ENCODE measurements around the gene ASCC1. TPM values are rescaled to one million over a fixed set of nuclear protein-coding genes. Genes with fewer than 3 reads are reported as not detected.
A peak's percentile ranks its signal among the peaks of the same experiment; 100 is the strongest.
"Not testable (repeated sequence)": the region's sequence is repeated elsewhere in the genome, so short reads cannot be mapped to it uniquely, and the experiment has no call there.

Gene ASCC1
- total and polyA plus RNA-seq, 7 donors, result 15.3 to 53.7 (median 21.5) TPM

DNA sequence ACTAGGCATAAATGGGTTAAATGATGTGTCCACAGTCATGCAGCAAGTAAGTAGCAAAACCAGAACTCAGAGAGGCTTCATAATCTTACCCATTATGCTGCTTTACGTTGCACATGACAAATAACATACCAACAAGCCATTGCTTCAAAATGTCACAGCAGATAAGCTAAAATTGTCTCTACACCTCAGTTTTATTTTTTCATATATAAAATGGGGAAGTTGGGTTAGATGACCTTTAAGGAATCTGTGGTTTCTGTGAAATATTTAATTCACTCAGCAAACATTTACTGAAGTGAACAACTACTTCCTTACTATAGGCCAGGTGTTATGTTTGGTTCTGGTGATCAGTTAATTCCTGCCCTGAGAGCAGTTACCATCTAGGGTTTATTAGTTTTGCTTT is 2.2 kb upstream of the ASCC1 start:
- H3K27ac ChIP-seq, result peak overlapping the region; percentile 86 to 99 (median 92)
- intact Hi-C loops (cut with DNase I), result loop anchor here (5.0 to 10.0 kb wide), 5 partner anchors 39 to 264 kb away; no protein-coding TSS in a partner anchor
- DNase-seq, result no peak
- TF ChIP-seq CTCF (IDR thresholded peaks at IDR 0.05) (no peak), POLR2AphosphoS5 (IDR thresholded peaks at IDR 0.05) (no peak), POLR2A (IDR thresholded peaks at IDR 0.05) (no peak), EP300 (IDR thresholded peaks at IDR 0.05) (no peak)
- 18% methylated on average over 1 of the region's 1 CpG for WGBS, 2 donors
- no peaks in the 10 kb centered on the region for H3K9me3 ChIP-seq
- no peak overlapping the region for H3K4me3 ChIP-seq
- peaks cover 0 to 13% (median 2%) of the 10 kb centered on the region in 4 donors for H3K36me3 ChIP-seq
- peaks cover 0 to 63% (median 48%) of the 10 kb centered on the region in 4 donors for H3K4me1 ChIP-seq
- H3K27me3 ChIP-seq, result no peaks in the 10 kb centered on the region

DNA sequence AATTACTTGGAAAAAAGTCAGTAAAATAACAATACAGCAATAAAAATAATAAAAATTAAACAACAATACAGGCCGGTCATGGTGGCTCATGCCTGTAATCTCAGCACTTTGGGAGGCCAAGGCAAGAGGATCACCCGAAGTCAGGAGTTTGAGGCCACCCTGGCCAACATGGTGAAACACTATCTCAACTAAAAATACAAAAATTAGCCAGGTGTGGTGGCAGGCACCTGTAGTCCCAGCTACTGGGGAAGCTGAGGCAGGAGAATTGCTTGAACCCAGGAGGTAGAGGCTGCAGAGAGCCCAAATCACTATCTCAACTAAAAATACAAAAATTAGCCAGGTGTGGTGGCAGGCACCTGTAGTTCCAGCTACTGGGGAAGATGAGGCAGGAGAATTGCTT is 4.2 kb downstream of the ASCC1 start:
- H3K4me3 ChIP-seq, H3K27ac ChIP-seq, H3K9me3 ChIP-seq, H3K27me3 ChIP-seq: not testable (repeated sequence)
- 93 to 97% methylated on average over 2 of the region's 2 CpGs for WGBS, 2 donors
- H3K4me1 ChIP-seq, result peaks cover 0 to 14% (median 10%) of the 10 kb centered on the region in 4 donors
- intact Hi-C loops (cut with DNase I), result loop anchor here (10.0 kb wide), 1 partner anchor 257 kb away; no protein-coding TSS in a partner anchor
- peaks cover 0 to 56% (median 28%) of the 10 kb centered on the region in 4 donors for H3K36me3 ChIP-seq
- DNase-seq, result peak; percentile 4

- H3K27ac ChIP-seq, DNase-seq, H3K27me3 ChIP-seq, H3K4me3 ChIP-seq, H3K9me3 ChIP-seq: not testable (repeated sequence)
- peaks cover 0 to 61% (median 28%) of the 10 kb centered on the region in 4 donors for H3K36me3 ChIP-seq
- WGBS, 2 donors, result 91 to 94% methylated on average over 11 of the region's 11 CpGs
- peaks cover 0 to 11% (median 9%) of the 10 kb centered on the region in 4 donors for H3K4me1 ChIP-seq
- intact Hi-C loops (cut with DNase I), result loop anchor here (10.0 kb wide), 1 partner anchor 257 kb away; no protein-coding TSS in a partner anchor
Measured at GRCh38 chr10:72211381-72211780, 4.7 kb downstream of the ASCC1 start.

- H3K9me3 ChIP-seq; H3K27me3 ChIP-seq; intact Hi-C loops (cut with DNase I); H3K27ac ChIP-seq; H3K4me3 ChIP-seq; H3K4me1 ChIP-seq; DNase-seq: not testable (repeated sequence)
- peaks cover 0 to 86% (median 28%) of the 10 kb centered on the region in 4 donors for H3K36me3 ChIP-seq
- 61 to 63% methylated on average over 2 of the region's 2 CpGs for WGBS, 2 donors
Measured at GRCh38 chr10:72208526-72208925, 7.5 kb downstream of the ASCC1 start.

- H3K36me3 ChIP-seq, result peaks cover 0 to 97% (median 31%) of the 10 kb centered on the region in 4 donors
Measured at GRCh38 chr10:72206511-72207229, 9.4 kb downstream of the ASCC1 start.

GRCh38 chr10:72204724-72205123 is 11.4 kb downstream of the ASCC1 start:
- TF ChIP-seq POLR2A (IDR thresholded peaks at IDR 0.05) (no peak), EP300 (IDR thresholded peaks at IDR 0.05) (no peak), CTCF (IDR thresholded peaks at IDR 0.05) (no peak), POLR2AphosphoS5 (IDR thresholded peaks at IDR 0.05) (no peak)
- DNase-seq, result no peak
- Histone ChIP-seq H3K27ac (no peak overlapping the region), H3K4me1 (no peaks in the 10 kb centered on the region), H3K36me3 (peaks cover 0 to 97% (median 18%) of the 10 kb centered on the region in 4 donors), H3K9me3 (no peaks in the 10 kb centered on the region), H3K4me3 (no peak overlapping the region), H3K27me3 (no peaks in the 10 kb centered on the region)
- 97 to 98% methylated on average over 1 of the region's 1 CpG for WGBS, 2 donors
- intact Hi-C loops (cut with DNase I), result no loop called here

More at GRCh38 chr10:72206511-72207229, 9.4 kb downstream of the ASCC1 start:
- Histone ChIP-seq H3K27me3 (no peaks in the 10 kb centered on the region), H3K4me1 (no peaks in the 10 kb centered on the region), H3K27ac (no peak overlapping the region), H3K4me3 (no peak overlapping the region), H3K9me3 (no peaks in the 10 kb centered on the region)
- DNase-seq, result no peak
- intact Hi-C loops (cut with DNase I), result no loop called here
- TF ChIP-seq POLR2A (IDR thresholded peaks at IDR 0.05), result no peak
- no peak for TF ChIP-seq POLR2AphosphoS5 (IDR thresholded peaks at IDR 0.05)
- no peak for TF ChIP-seq EP300 (IDR thresholded peaks at IDR 0.05)
- no peak for TF ChIP-seq CTCF (IDR thresholded peaks at IDR 0.05)
- 91 to 92% methylated on average over 7 of the region's 7 CpGs for WGBS, 2 donors

Data from sigmoid colon (tissue), 7 donors.